ENCODE results near the gene GHRHR. TPM values are rescaled to one million over a fixed set of nuclear protein-coding genes. Genes with fewer than 3 reads are reported as not detected.

The GHRHR gene
- not detected in 2 replicates for total RNA-seq

GRCh38 chr7:30963842-30964241, at the start of gene GHRHR:
GHRHR (plus strand) TSS chr7:30963953; CDS start chr7:30964069, 116 bp downstream.

Other genes starting within 250 kb of the GHRHR start
- 4.9 and 6.6 TPM in 2 replicates for gene INMT, start 211.8 kb upstream of the GHRHR start, total RNA-seq
- 8.5 and 11.2 TPM in 2 replicates for gene MINDY4, start 192.5 kb upstream of the GHRHR start, total RNA-seq
- gene AQP1, start 52.1 kb upstream of the GHRHR start, total RNA-seq: 1.1 and 1.4 TPM in 2 replicates
- not detected in 2 replicates for gene ADCYAP1R1, start 88.4 kb downstream of the GHRHR start, total RNA-seq